CD4-positive, alpha-beta T cell treated with Interleukin-6 at 100 ng/mL for 8 hours (primary cell): ENCODE data around the gene RNF213.
A peak's percentile ranks its signal among the peaks of the same experiment; 100 is the strongest.

Source experiments
- DNase-seq: peaks from one replicate; pipeline ENCODE4 v3.0.0-alpha.2; 2020; ENCODE audit warnings: mixed read lengths, low spot score

RNF213 gene

GRCh38 chr17:80433916-80434666 is 173.4 kb downstream of the RNF213 start:
- DNase-seq: no peak

GRCh38 chr17:80437532-80437931 is 176.9 kb downstream of the RNF213 start:
- DNase-seq: no peak

GRCh38 chr17:80438806-80439205 is 178.2 kb downstream of the RNF213 start:
- no peak for DNase-seq

- no peak for DNase-seq
Measured at GRCh38 chr17:80439499-80439898, 178.8 kb downstream of the RNF213 start.

- DNase-seq: peak; percentile 11
Measured at GRCh38 chr17:80441133-80441578, 180.5 kb downstream of the RNF213 start.

- DNase-seq: no peak
Measured at GRCh38 chr17:80441598-80442322, 181.1 kb downstream of the RNF213 start.

GRCh38 chr17:80442323-80442659 is 181.6 kb downstream of the RNF213 start:
- no peak for DNase-seq

- DNase-seq: no peak
Measured at GRCh38 chr17:80442764-80443163, 182.1 kb downstream of the RNF213 start.

GRCh38 chr17:80443498-80443897 is 182.8 kb downstream of the RNF213 start:
- DNase-seq: no peak

GRCh38 chr17:80443916-80444643 is 183.4 kb downstream of the RNF213 start:
- DNase-seq: no peak

- DNase-seq: no peak
Measured at GRCh38 chr17:80444644-80444979, 184.0 kb downstream of the RNF213 start.

GRCh38 chr17:80445007-80445725 is 184.5 kb downstream of the RNF213 start:
- DNase-seq: no peak

- no peak for DNase-seq
Measured at GRCh38 chr17:80445726-80446110, 185.1 kb downstream of the RNF213 start.

GRCh38 chr17:80446645-80447405 is 186.2 kb downstream of the RNF213 start:
- no peak for DNase-seq

GRCh38 chr17:80447790-80448189 is 187.1 kb downstream of the RNF213 start:
- no peak for DNase-seq
